Measurements from ENCODE around the gene MACROD1. TPM values are rescaled to one million over a fixed set of nuclear protein-coding genes. Genes with fewer than 3 reads are reported as not detected.

Gene MACROD1
- total and polyA plus RNA-seq, 2 donors (not counting 3 experiments of a cell fraction or from before 2014, with no cell fraction given): 11.0 to 16.2 TPM

DNA sequence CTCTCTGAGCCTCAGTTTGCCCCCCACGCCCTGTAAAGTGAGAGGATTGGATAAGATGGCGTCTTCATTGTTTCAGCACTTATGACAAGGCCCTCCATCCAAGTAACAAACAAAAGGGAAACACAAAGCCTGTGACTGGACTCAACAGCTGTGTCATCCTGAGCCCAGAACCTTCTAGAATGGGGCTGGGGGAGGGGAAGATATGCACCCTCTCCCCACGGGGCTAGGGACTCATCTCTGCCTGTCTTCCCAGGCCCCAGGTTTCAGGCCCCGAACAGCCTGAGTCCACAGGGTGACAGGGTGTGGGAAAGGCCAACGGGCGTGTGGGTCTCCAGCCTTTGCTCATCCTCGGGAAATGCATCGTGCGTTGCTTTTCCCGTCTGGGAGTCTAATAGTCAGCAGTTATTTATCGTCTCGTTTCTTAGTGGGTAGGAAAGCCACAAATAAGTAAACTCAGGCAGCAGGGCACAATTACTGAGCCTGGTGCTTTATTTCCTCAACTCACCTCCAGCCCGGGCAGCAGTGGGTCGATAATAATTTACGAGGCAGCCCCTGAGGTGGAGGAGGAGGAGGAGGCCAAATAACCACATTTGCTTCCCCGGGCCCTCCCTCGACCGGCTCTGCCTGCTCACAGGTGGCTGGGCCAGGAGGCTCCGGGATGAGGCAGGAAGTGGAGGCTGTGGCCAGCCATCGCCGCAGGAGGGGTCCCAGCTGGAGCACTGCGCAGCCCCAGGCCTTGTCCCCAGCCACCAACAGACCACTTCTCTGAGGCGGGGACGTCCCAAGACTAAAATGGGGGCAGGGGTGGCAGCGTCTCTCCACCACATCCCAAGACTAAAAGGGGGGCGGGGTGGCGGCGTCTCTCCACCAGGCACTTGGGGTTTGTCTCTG is 75.8 kb downstream of the MACROD1 start:
- Histone ChIP-seq H2AFZ (ENCODE audit: low read depth, low read length) (no peak overlapping the region), H3K36me3 (ENCODE audit: control insufficient read depth in 2 of 2, extremely low read depth in 1 of 2, insufficient read depth in 2 of 2, low read length in 2 of 2) (no peaks in the 10 kb centered on the region), H3K27ac (ENCODE audit: insufficient read depth, low read depth, low read length) (no peak overlapping the region), H3K4me1 (ENCODE audit: control insufficient read depth, extremely low read depth, insufficient read depth, low read length) (peaks cover 11% of the 10 kb centered on the region), H3K4me3 (replicated peaks in 1 of 3; ENCODE audit: insufficient read depth in 1 of 3, low read depth in 1 of 3, low read length in 3 of 3) (no peak overlapping the region), H3K9me3 (replicated peaks; ENCODE audit: control insufficient read depth, insufficient read depth, low read length) (no peaks in the 10 kb centered on the region), H3K9me1 (replicated peaks; ENCODE audit: control insufficient read depth, extremely low read depth, insufficient read depth, low read length) (no peaks in the 10 kb centered on the region), H3K79me2 (ENCODE audit: control insufficient read depth, insufficient read depth, low read length) (no peaks in the 10 kb centered on the region), H3K4me2 (ENCODE audit: insufficient read depth, low read length) (no peak overlapping the region), H4K20me1 (replicated peaks; ENCODE audit: control insufficient read depth, extremely low read depth, insufficient read depth, low read length) (no peaks in the 10 kb centered on the region), H3K9ac (replicated peaks; ENCODE audit: extremely low read depth, insufficient read depth, low read length) (no peak overlapping the region), H3K27me3 (ENCODE audit: control insufficient read depth in 2 of 2, insufficient read depth in 2 of 2, low read length in 2 of 2) (no peaks in the 10 kb centered on the region)
- ChIA-PET CTCF (no interaction called here), POLR2A (no interaction called here)
- DNase-seq (ENCODE audit: low read depth, low spot score) (no peak), FAIRE-seq (no peak)
- dilution Hi-C loops (cut with MboI; ENCODE audit: extremely low pct_ligation_motif_present, low sequenced_read_pairs): no loop called here
- BruUV-seq (replicated peaks): no TSS peak
- TF ChIP-seq EZH2 (IDR thresholded peaks at IDR 0.05; ENCODE audit: borderline replicate concordance, low read depth, low read length, severe bottlenecking): no peak
- TF ChIP-seq MAX (IDR thresholded peaks at IDR 0.05; ENCODE audit: insufficient read depth, insufficient read length): no peak
- TF ChIP-seq, protein P1, sequence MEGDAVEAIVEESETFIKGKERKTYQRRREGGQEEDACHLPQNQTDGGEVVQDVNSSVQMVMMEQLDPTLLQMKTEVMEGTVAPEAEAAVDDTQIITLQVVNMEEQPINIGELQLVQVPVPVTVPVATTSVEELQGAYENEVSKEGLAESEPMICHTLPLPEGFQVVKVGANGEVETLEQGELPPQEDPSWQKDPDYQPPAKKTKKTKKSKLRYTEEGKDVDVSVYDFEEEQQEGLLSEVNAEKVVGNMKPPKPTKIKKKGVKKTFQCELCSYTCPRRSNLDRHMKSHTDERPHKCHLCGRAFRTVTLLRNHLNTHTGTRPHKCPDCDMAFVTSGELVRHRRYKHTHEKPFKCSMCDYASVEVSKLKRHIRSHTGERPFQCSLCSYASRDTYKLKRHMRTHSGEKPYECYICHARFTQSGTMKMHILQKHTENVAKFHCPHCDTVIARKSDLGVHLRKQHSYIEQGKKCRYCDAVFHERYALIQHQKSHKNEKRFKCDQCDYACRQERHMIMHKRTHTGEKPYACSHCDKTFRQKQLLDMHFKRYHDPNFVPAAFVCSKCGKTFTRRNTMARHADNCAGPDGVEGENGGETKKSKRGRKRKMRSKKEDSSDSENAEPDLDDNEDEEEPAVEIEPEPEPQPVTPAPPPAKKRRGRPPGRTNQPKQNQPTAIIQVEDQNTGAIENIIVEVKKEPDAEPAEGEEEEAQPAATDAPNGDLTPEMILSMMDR (IDR thresholded peaks at IDR 0.05; ENCODE audit: extremely low read depth in 1 of 2, insufficient read depth in 1 of 2, low read depth in 1 of 2, low read length in 2 of 2): no peak
- no peak for TF ChIP-seq FOS (IDR thresholded peaks at IDR 0.05; ENCODE audit: borderline replicate concordance, insufficient read depth, low read length)
- no peak for TF ChIP-seq MYC (IDR thresholded peaks at IDR 0.05; ENCODE audit: low read depth, low read length)
- TF ChIP-seq POLR2A (IDR thresholded peaks at IDR 0.05; ENCODE audit: low read depth, low read length): no peak
- TF ChIP-seq JUN (IDR thresholded peaks at IDR 0.05; ENCODE audit: borderline replicate concordance, insufficient read depth, insufficient read length, low read depth): no peak
- TF ChIP-seq POLR2AphosphoS5 (IDR thresholded peaks at IDR 0.05; ENCODE audit: insufficient read depth, low read depth, low read length): no peak
- no peak for TF ChIP-seq GATA2 (IDR thresholded peaks at IDR 0.05; ENCODE audit: insufficient read depth, insufficient read length, low read depth, low read length)
- intact Hi-C loops (cut with micrococcal nuclease): loop anchor here (5.0 kb wide), 1 partner anchor 57 kb away; no protein-coding TSS in a partner anchor

All from endothelial cell of umbilical vein (primary cell).